Astrocyte (in vitro differentiated cells and primary cell): ENCODE data around the gene FSD1L. TPM values are rescaled to one million over a fixed set of nuclear protein-coding genes. Genes with fewer than 3 reads are reported as not detected.

Experiments used
- DNase-seq: peaks from one replicate; pipeline ENCODE4 v3.0.0-alpha.2; 2010; ENCODE audit warnings: low read depth
- FAIRE-seq: peaks from 2 replicates; lab custom pipeline; 2011; peaks lifted over from hg19 to GRCh38; lab: Jason Lieb, UNC
- H2AFZ ChIP-seq: 2 replicates; pipeline ENCODE4 v1.6.0; 2012; ENCODE audit warnings: low read depth, low read length, inconsistent platforms
- H3K27ac ChIP-seq: 2 replicates; pipeline ENCODE4 v1.5.1; 2011; ENCODE audit warnings: low read depth, low read length, inconsistent platforms
- H3K27me3 ChIP-seq: 2 replicates; pipeline ENCODE4 v1.6.0; 2011; ENCODE audit warnings: low read length, inconsistent platforms; ENCODE audit not compliant: insufficient read depth
- H3K36me3 ChIP-seq: 2 replicates; pipeline ENCODE4 v1.5.1; 2011; ENCODE audit warnings: low read length, inconsistent platforms; ENCODE audit not compliant: insufficient read depth
- H3K4me1 ChIP-seq: 2 replicates; pipeline ENCODE4 v1.5.1; 2011; ENCODE audit warnings: low read length, inconsistent platforms; ENCODE audit not compliant: insufficient read depth
- H3K4me2 ChIP-seq: 2 replicates; pipeline ENCODE4 v1.6.0; 2012; ENCODE audit warnings: low read length, inconsistent platforms
- H3K4me3 ChIP-seq: 2 replicates; pipeline ENCODE4 v1.5.1; 2011; ENCODE audit warnings: low read depth, mild to moderate bottlenecking, low read length, inconsistent platforms; ENCODE audit not compliant: insufficient read depth
- H3K79me2 ChIP-seq: 2 replicates; pipeline ENCODE4 v1.6.0; 2012; ENCODE audit warnings: mild to moderate bottlenecking, low read length, inconsistent platforms; ENCODE audit not compliant: insufficient read depth
- H3K9ac ChIP-seq: 2 replicates; pipeline ENCODE4 v1.6.0; 2012; ENCODE audit warnings: mild to moderate bottlenecking, low read length, inconsistent platforms
- H3K9me3 ChIP-seq: 2 replicates; pipeline ENCODE4 v1.5.1; 2012; ENCODE audit warnings: low read depth, mild to moderate bottlenecking, low read length, inconsistent platforms; ENCODE audit not compliant: insufficient read depth
- H4K20me1 ChIP-seq: 2 replicates; pipeline ENCODE4 v1.6.0; 2012; ENCODE audit warnings: low read length, inconsistent platforms; ENCODE audit not compliant: insufficient read depth
- H3K27ac Mint-ChIP-seq: one replicate; pipeline ENCODE4 v1.8.0; 2021; ENCODE audit warnings: mild to moderate bottlenecking, mixed read lengths; ENCODE audit not compliant: unreplicated experiment
- H3K27me3 Mint-ChIP-seq: one replicate; pipeline ENCODE4 v1.8.0; 2021; ENCODE audit warnings: low read depth, mixed read lengths; ENCODE audit not compliant: unreplicated experiment
- H3K36me3 Mint-ChIP-seq: one replicate; pipeline ENCODE4 v1.8.0; 2021; ENCODE audit warnings: low read depth, mixed read lengths; ENCODE audit not compliant: unreplicated experiment
- H3K4me1 Mint-ChIP-seq: one replicate; pipeline ENCODE4 v1.8.0; 2021; ENCODE audit warnings: low read depth, mixed read lengths; ENCODE audit not compliant: unreplicated experiment
- H3K4me3 Mint-ChIP-seq: one replicate; pipeline ENCODE4 v1.8.0; 2021; ENCODE audit warnings: mild to moderate bottlenecking, moderate library complexity, mixed read lengths; ENCODE audit not compliant: unreplicated experiment
- H3K9me3 Mint-ChIP-seq: one replicate; pipeline ENCODE4 v1.8.0; 2021; ENCODE audit warnings: mild to moderate bottlenecking, mixed read lengths; ENCODE audit not compliant: unreplicated experiment
- CTCF ChIP-seq: IDR thresholded peaks from 2 replicates; pipeline ENCODE4 v1.5.1; 2011; ENCODE audit warnings: low read depth, mild to moderate bottlenecking, inconsistent platforms, low read length, moderate library complexity; ENCODE audit not compliant: insufficient read depth
- EZH2 ChIP-seq: IDR thresholded peaks from 2 replicates; pipeline ENCODE4 v1.6.1; 2012; ENCODE audit warnings: mild to moderate bottlenecking, low read length, inconsistent platforms; ENCODE audit not compliant: insufficient read depth
- total RNA-seq: library from RNA; stranded (reverse); gene quantifications from 2 replicates; pipeline ENCODE4 v1.2.1, GENCODE V29; 2021

Gene FSD1L
- total RNA-seq, 1 donor from 2014 or later, result 7.0 TPM

- TF ChIP-seq EZH2 (no peak), CTCF (no peak)
- no peak overlapping the region for H3K27ac Mint-ChIP-seq
- peaks cover 27% of the 10 kb centered on the region for H3K36me3 Mint-ChIP-seq
- H3K4me1 ChIP-seq, result no peaks in the 10 kb centered on the region
- no peaks in the 10 kb centered on the region for H4K20me1 ChIP-seq
- H3K9me3 ChIP-seq, result peaks cover 3% of the 10 kb centered on the region
- no peak overlapping the region for H3K4me2 ChIP-seq
- no peaks in the 10 kb centered on the region for H3K36me3 ChIP-seq
- peaks cover 5% of the 10 kb centered on the region for H3K9me3 Mint-ChIP-seq
- no peaks in the 10 kb centered on the region for H3K27me3 ChIP-seq
- H3K79me2 ChIP-seq, result no peaks in the 10 kb centered on the region
- no peak overlapping the region for H3K4me3 Mint-ChIP-seq
- H3K4me1 Mint-ChIP-seq, result no peaks in the 10 kb centered on the region
- no peak overlapping the region for H3K9ac ChIP-seq
- H3K4me3 ChIP-seq, result no peak overlapping the region
- FAIRE-seq (no peak), DNase-seq (no peak)
- no peak overlapping the region for H2AFZ ChIP-seq
- no peak overlapping the region for H3K27ac ChIP-seq
- no peaks in the 10 kb centered on the region for H3K27me3 Mint-ChIP-seq
Measured at GRCh38 chr9:105593145-105593544, 145.3 kb downstream of the FSD1L start.

Other genes starting within 250 kb of the FSD1L start
- 43.8 and 46.9 TPM in 2 replicates for gene SLC44A1, start 203.4 kb upstream of the FSD1L start, total RNA-seq
- gene FKTN, start 110.1 kb downstream of the FSD1L start, total RNA-seq, result 17.5 and 21.1 TPM in 2 replicates
- not detected in 2 replicates for gene TAL2, start 214.4 kb downstream of the FSD1L start, total RNA-seq
- gene TMEM38B, start 246.5 kb downstream of the FSD1L start, total RNA-seq, result 9.3 and 11.4 TPM in 2 replicates